PC-3 (cell line): Measurements from ENCODE around the gene STX8. TPM values are rescaled to one million over a fixed set of nuclear protein-coding genes. Genes with fewer than 3 reads are reported as not detected.

Source experiments
- ATAC-seq: fragments of 200-7000 bp; cut with Tn5 transposase; 2 replicates; pipeline ENCODE4 v1.9.1; 2020; ENCODE audit warnings: mild to moderate bottlenecking, moderate library complexity
- BruUV-seq: library from RNA; stranded (reverse); fragments of 400-500 nt; replicated peaks from 2 replicates; lab custom pipeline; 2021; lab: Mats Ljungman, UMichigan
- CTCF ChIA-PET: fragments of 300-600 bp; sonication (Branson Sonifier 250); formaldehyde crosslinking; loops from one replicate; lab custom pipeline; 2022; ENCODE audit warnings: antibody characterized with exemption; lab: Charles Lee
- POLR2A ChIA-PET: fragments of 300-600 bp; sonication (Branson Sonifier 250); formaldehyde crosslinking; loops from one replicate; lab custom pipeline; 2022; ENCODE audit warnings: antibody characterized with exemption; ENCODE audit not compliant: unreplicated experiment; lab: Charles Lee
- DNase-seq: peaks from one replicate; pipeline ENCODE4 v3.0.0-alpha.2; 2015
- H2AFZ ChIP-seq: fragments of 300-600 bp; sonication (generic); 2 replicates; pipeline ENCODE4 v1.6.0; 2016; ENCODE audit warnings: antibody characterized with exemption, low read length
- H3F3A ChIP-seq: fragments of 300-600 bp; sonication (generic); one replicate; pipeline ENCODE4 v1.6.0; 2017; ENCODE audit warnings: antibody characterized with exemption, low read length, control low read depth, mild to moderate bottlenecking; ENCODE audit not compliant: unreplicated experiment
- H3K27ac ChIP-seq: fragments of 300-600 bp; sonication (generic); 2 replicates; pipeline ENCODE4 v1.5.1; 2016; ENCODE audit warnings: mild to moderate bottlenecking, low read length
- H3K27me3 ChIP-seq: fragments of 300-600 bp; sonication (generic); 2 replicates; pipeline ENCODE4 v1.6.1; 2016; ENCODE audit warnings: low read length, mixed read lengths
- H3K36me3 ChIP-seq: fragments of 300-600 bp; sonication (generic); 2 replicates; pipeline ENCODE4 v1.6.1; 2016; ENCODE audit warnings: low read depth, mixed run types, low read length, mixed read lengths
- H3K4me1 ChIP-seq: fragments of 300-600 bp; sonication (generic); 2 replicates; pipeline ENCODE4 v1.5.1; 2016; ENCODE audit warnings: low read length; ENCODE audit not compliant: insufficient read depth
- H3K4me2 ChIP-seq: fragments of 300-600 bp; sonication (generic); 2 replicates; pipeline ENCODE4 v1.6.0; 2016; ENCODE audit warnings: low read length
- H3K4me3 ChIP-seq: fragments of 300-600 bp; sonication (generic); 2 replicates; pipeline ENCODE4 v1.5.1; 2016; ENCODE audit warnings: mild to moderate bottlenecking, low read length, mixed read lengths
- H3K79me2 ChIP-seq: fragments of 300-600 bp; sonication (generic); 2 replicates; pipeline ENCODE4 v1.6.1; 2017; ENCODE audit warnings: low read length, mixed read lengths
- H3K9ac ChIP-seq: fragments of 300-600 bp; sonication (generic); 2 replicates; pipeline ENCODE4 v1.6.0; 2016; ENCODE audit warnings: mild to moderate bottlenecking, low read length
- H3K9me2 ChIP-seq: fragments of 300-600 bp; sonication (generic); replicated peaks from 2 replicates; pipeline ENCODE4 v1.6.1; 2016; ENCODE audit warnings: mixed run types, low read length, mixed read lengths
- H3K9me3 ChIP-seq: fragments of 300-600 bp; sonication (generic); 2 replicates; pipeline ENCODE4 v1.6.1; 2016; ENCODE audit warnings: low read length, mixed read lengths
- H4K20me1 ChIP-seq: fragments of 300-600 bp; sonication (generic); 2 replicates; pipeline ENCODE4 v1.6.1; 2016; ENCODE audit warnings: low read length, mixed read lengths
- EZH2 ChIP-seq: fragments of 300-600 bp; sonication (generic); IDR thresholded peaks from one replicate; pipeline ENCODE4 v1.6.1; 2017; ENCODE audit warnings: antibody characterized with exemption, mild to moderate bottlenecking, low read length; ENCODE audit not compliant: unreplicated experiment
- EZH2phosphoT487 ChIP-seq: fragments of 300-600 bp; sonication (generic); IDR thresholded peaks from 2 replicates; pipeline ENCODE4 v1.6.1; 2018; ENCODE audit warnings: mild to moderate bottlenecking, antibody characterized with exemption, low read length, borderline replicate concordance
- intact Hi-C: fragments of 100-400 bp; cut with micrococcal nuclease; formaldehyde crosslinking; loops from 2 replicates; pipeline ENCODE4 v1.9.0; 2023
- total RNA-seq: library from RNA; depleted of rRNA; stranded (reverse); fragments of >200 nt; gene quantifications from 2 replicates; pipeline ENCODE4 v1.2.3, GENCODE V29; 2014
- TF ChIP-seq, protein P1 (sequence below): fragments of 300-600 bp; sonication (generic); conservative IDR thresholded peaks from 2 replicates; pipeline ENCODE4 v1.5.1; 2017; ENCODE audit warnings: antibody characterized with exemption, low read depth, mild to moderate bottlenecking, low read length

Gene STX8
- total RNA-seq, 1 experiment from 2014 or later = 57.4 TPM

GRCh38 chr17:9564104-9564503, 11.5 kb downstream of the STX8 start:
- CTCF ChIA-PET = no interaction called here
- Histone ChIP-seq H2AFZ (no peak overlapping the region), H3K79me2 (no peaks in the 10 kb centered on the region), H3K4me1 (no peaks in the 10 kb centered on the region), H3K27ac (no peak overlapping the region), H4K20me1 (no peaks in the 10 kb centered on the region), H3K4me3 (no peak overlapping the region), H3F3A (no peaks in the 10 kb centered on the region), H3K36me3 (no peaks in the 10 kb centered on the region), H3K4me2 (no peak overlapping the region), H3K9ac (no peak overlapping the region), H3K9me3 (no peaks in the 10 kb centered on the region), H3K27me3 (no peaks in the 10 kb centered on the region), H3K9me2 (no peaks in the 10 kb centered on the region)
- BruUV-seq = no TSS peak
- intact Hi-C loops = no loop called here
- ATAC-seq (no peak), DNase-seq (no peak)
- POLR2A ChIA-PET = no interaction called here
- TF ChIP-seq, protein P1, sequence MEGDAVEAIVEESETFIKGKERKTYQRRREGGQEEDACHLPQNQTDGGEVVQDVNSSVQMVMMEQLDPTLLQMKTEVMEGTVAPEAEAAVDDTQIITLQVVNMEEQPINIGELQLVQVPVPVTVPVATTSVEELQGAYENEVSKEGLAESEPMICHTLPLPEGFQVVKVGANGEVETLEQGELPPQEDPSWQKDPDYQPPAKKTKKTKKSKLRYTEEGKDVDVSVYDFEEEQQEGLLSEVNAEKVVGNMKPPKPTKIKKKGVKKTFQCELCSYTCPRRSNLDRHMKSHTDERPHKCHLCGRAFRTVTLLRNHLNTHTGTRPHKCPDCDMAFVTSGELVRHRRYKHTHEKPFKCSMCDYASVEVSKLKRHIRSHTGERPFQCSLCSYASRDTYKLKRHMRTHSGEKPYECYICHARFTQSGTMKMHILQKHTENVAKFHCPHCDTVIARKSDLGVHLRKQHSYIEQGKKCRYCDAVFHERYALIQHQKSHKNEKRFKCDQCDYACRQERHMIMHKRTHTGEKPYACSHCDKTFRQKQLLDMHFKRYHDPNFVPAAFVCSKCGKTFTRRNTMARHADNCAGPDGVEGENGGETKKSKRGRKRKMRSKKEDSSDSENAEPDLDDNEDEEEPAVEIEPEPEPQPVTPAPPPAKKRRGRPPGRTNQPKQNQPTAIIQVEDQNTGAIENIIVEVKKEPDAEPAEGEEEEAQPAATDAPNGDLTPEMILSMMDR = no peak
- TF ChIP-seq EZH2 (no peak), EZH2phosphoT487 (no peak)

- DNase-seq = no peak
- H3K79me2 ChIP-seq = no peaks in the 10 kb centered on the region
- intact Hi-C loops = no loop called here
- POLR2A ChIA-PET = no interaction called here
- no peak for ATAC-seq
- H3K27ac ChIP-seq = no peak overlapping the region
- no peak overlapping the region for H3K4me3 ChIP-seq
- H3K9me2 ChIP-seq = no peaks in the 10 kb centered on the region
- H2AFZ ChIP-seq = no peak overlapping the region
- no peak overlapping the region for H3K4me2 ChIP-seq
- no peaks in the 10 kb centered on the region for H3K36me3 ChIP-seq
- no peaks in the 10 kb centered on the region for H3K4me1 ChIP-seq
- TF ChIP-seq EZH2phosphoT487 (no peak), EZH2 (no peak)
- TF ChIP-seq, protein P1 = no peak
- no peaks in the 10 kb centered on the region for H3F3A ChIP-seq
- no peaks in the 10 kb centered on the region for H3K27me3 ChIP-seq
- CTCF ChIA-PET = no interaction called here
- no peaks in the 10 kb centered on the region for H4K20me1 ChIP-seq
- no peaks in the 10 kb centered on the region for H3K9me3 ChIP-seq
- no peak overlapping the region for H3K9ac ChIP-seq
- no TSS peak for BruUV-seq
These were observed 17.8 kb downstream of the STX8 start for GRCh38 chr17:9557857-9558256.

DNA sequence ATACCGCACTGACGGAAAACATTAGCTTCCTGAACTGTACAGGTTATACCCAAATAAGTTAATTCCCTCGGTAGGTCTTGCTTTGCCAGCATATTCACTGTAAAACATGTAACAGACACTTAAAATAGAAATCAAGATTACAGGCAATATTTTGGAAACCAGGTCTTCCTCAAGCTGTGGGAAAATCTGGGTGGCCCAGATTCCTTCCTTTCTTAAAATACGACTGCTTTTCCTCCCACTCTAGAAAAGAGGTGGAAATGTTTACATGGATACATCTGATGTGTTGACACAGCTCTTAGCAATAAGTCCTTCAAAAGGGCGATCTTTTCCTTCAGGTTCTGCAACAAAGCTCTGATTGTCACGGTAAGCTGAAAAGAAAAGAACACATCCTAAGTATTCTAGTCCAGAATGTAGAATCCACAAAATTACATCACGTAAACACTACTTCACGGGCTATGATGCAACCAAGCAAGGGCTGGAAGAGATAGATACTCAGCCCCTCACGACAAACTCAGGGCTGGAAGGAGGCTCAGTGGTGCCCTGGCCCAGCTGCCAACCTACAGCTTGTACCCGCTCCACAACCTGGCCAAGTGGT, 18.4 kb downstream of the STX8 start:
- Histone ChIP-seq H4K20me1 (no peaks in the 10 kb centered on the region), H3K27me3 (no peaks in the 10 kb centered on the region), H3K27ac (no peak overlapping the region), H3K9me2 (no peaks in the 10 kb centered on the region), H3K4me2 (no peak overlapping the region), H2AFZ (no peak overlapping the region), H3K9me3 (no peaks in the 10 kb centered on the region), H3F3A (no peaks in the 10 kb centered on the region), H3K36me3 (no peaks in the 10 kb centered on the region), H3K4me1 (no peaks in the 10 kb centered on the region), H3K4me3 (no peak overlapping the region), H3K9ac (no peak overlapping the region), H3K79me2 (no peaks in the 10 kb centered on the region)
- ChIA-PET CTCF (no interaction called here), POLR2A (no interaction called here)
- DNase-seq (no peak), ATAC-seq (no peak)
- intact Hi-C loops = no loop called here
- no peak for TF ChIP-seq EZH2phosphoT487
- no peak for TF ChIP-seq EZH2
- TF ChIP-seq, protein P1 = no peak
- BruUV-seq = no TSS peak
